Hepatocyte (in vitro differentiated cells): Measurements from ENCODE around the gene NOD2.

ENCODE experiments used
- EZH2 ChIP-seq: fragments of 200-600 bp; sonication (generic); IDR thresholded peaks from 2 replicates; pipeline ENCODE4 v1.6.1; 2016; ENCODE audit warnings: antibody characterized with exemption, mild to moderate bottlenecking, borderline replicate concordance
- EZH2phosphoT487 ChIP-seq: fragments of 200-600 bp; sonication (generic); IDR thresholded peaks from one replicate; pipeline ENCODE4 v1.6.1; 2018; ENCODE audit warnings: antibody characterized with exemption, mild to moderate bottlenecking, low read depth, moderate library complexity; ENCODE audit not compliant: unreplicated experiment, severe bottlenecking
- TF ChIP-seq, protein P1 (sequence below): fragments of 200-600 bp; sonication (generic); IDR thresholded peaks from 2 replicates; pipeline ENCODE4 v1.5.1; 2016; ENCODE audit warnings: antibody characterized with exemption, mild to moderate bottlenecking; ENCODE audit not compliant: poor library complexity

DNA sequence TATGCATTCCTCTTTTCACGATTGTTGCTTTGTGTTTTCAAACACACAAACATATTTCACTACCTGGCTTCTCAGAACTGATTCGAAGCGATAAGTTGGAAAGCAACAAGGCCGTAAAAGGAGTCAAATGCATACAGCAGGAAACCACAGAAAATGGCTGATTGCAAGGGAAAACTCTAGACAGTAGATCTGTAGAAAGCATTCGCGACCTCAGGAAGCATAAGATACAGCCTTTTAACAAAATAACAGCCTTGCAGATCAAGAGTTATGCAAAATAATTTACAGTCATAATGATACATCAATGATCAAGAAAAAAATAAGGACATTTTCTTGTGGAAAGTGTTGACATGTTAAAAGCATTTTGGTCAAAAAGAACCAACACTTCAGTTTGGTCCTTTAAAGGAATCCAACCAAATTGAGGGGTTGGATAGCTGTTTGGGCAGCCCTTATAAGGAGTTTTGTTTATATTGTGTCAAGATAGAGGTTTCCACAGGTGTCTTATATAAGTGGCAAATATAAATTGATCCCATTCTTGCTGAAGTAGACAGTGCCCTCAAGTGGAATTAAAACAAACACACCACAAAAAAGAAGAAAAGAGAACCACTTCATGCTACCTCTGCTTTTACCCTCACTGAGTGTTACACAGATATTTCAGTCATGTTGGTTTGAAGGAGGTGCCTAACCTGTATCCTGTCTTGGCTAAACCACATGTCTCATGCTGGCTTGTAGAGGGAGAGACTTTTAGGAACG lies 54.0 kb downstream of the NOD2 start:
- TF ChIP-seq, protein P1, sequence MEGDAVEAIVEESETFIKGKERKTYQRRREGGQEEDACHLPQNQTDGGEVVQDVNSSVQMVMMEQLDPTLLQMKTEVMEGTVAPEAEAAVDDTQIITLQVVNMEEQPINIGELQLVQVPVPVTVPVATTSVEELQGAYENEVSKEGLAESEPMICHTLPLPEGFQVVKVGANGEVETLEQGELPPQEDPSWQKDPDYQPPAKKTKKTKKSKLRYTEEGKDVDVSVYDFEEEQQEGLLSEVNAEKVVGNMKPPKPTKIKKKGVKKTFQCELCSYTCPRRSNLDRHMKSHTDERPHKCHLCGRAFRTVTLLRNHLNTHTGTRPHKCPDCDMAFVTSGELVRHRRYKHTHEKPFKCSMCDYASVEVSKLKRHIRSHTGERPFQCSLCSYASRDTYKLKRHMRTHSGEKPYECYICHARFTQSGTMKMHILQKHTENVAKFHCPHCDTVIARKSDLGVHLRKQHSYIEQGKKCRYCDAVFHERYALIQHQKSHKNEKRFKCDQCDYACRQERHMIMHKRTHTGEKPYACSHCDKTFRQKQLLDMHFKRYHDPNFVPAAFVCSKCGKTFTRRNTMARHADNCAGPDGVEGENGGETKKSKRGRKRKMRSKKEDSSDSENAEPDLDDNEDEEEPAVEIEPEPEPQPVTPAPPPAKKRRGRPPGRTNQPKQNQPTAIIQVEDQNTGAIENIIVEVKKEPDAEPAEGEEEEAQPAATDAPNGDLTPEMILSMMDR, result peak; percentile 51
- TF ChIP-seq EZH2 (no peak), EZH2phosphoT487 (no peak)
